GM12878 (cell line): Measurements from ENCODE around the gene CHD1L. TPM values are rescaled to one million over a fixed set of nuclear protein-coding genes. Genes with fewer than 3 reads are reported as not detected.

ENCODE experiments used
- ATAC-seq: fragments of 200-7000 bp; cut with Tn5 transposase; 3 replicates; pipeline ENCODE4 v1.9.1; 2020; ENCODE audit warnings: mild to moderate bottlenecking, moderate library complexity
- BruUV-seq: library from RNA; stranded (reverse); fragments of 400-500 nt; replicated peaks from 2 replicates; lab custom pipeline; 2021; lab: Mats Ljungman, UMichigan
- CTCF ChIA-PET: fragments of 300-600 bp; sonication (Branson Sonifier 250); formaldehyde crosslinking; extraction: SDS; loops from one replicate; lab custom pipeline; 2021; ENCODE audit warnings: inconsistent platforms; lab: Yijun Ruan, JAX
- POLR2A ChIA-PET: fragments of 350-600 bp; formaldehyde crosslinking; extraction: SDS; loops from one replicate; lab custom pipeline; 2021; ENCODE audit warnings: inconsistent platforms; lab: Charles Lee
- RAD21 ChIA-PET: fragments of 300-600 bp; sonication (Branson Sonifier 250); formaldehyde crosslinking; loops from one replicate; lab custom pipeline; 2023; ENCODE audit warnings: antibody characterized with exemption; ENCODE audit not compliant: unreplicated experiment; lab: Charles Lee
- SMC1A ChIA-PET: fragments of 300-600 bp; sonication (Branson Sonifier 250); formaldehyde crosslinking; loops from one replicate; lab custom pipeline; 2023; ENCODE audit not compliant: unreplicated experiment, uncharacterized antibody; lab: Charles Lee
- DNase-seq: peaks from one replicate; pipeline ENCODE4 v3.0.0-alpha.2; 2011; ENCODE audit warnings: low read depth, low spot score
- FAIRE-seq: peaks from 3 replicates; lab custom pipeline; 2011; peaks lifted over from hg19 to GRCh38; lab: Jason Lieb, UNC
- H2AFZ ChIP-seq: 2 replicates; pipeline ENCODE4 v1.6.0; 2011; ENCODE audit warnings: low read depth, low read length, control low read depth; ENCODE audit not compliant: control insufficient read depth
- H3K27ac ChIP-seq: 2 replicates; pipeline ENCODE4 v1.5.1; 2011; ENCODE audit warnings: control low read depth; ENCODE audit not compliant: control insufficient read depth, insufficient read depth
- H3K27me3 ChIP-seq, 2 experiments: replicated peaks in 1 of 2; 2 replicates each; pipeline versions ENCODE4 v1.6.0 to v1.6.1; 2011; ENCODE audit warnings: low read length in 1 of 2; ENCODE audit not compliant: control insufficient read depth in 2 of 2, insufficient read depth in 2 of 2
- H3K36me3 ChIP-seq, 2 experiments: 2 replicates each; pipeline ENCODE4 v1.5.1; 2011; ENCODE audit warnings: low read length in 1 of 2; ENCODE audit not compliant: control insufficient read depth in 2 of 2, insufficient read depth in 2 of 2
- H3K4me1 ChIP-seq: 2 replicates; pipeline ENCODE4 v1.6.1; 2011; ENCODE audit warnings: mild to moderate bottlenecking, low read length, moderate library complexity, mixed read lengths; ENCODE audit not compliant: control insufficient read depth, insufficient read depth
- H3K4me2 ChIP-seq: 2 replicates; pipeline ENCODE4 v1.6.0; 2011; ENCODE audit warnings: control low read depth; ENCODE audit not compliant: control insufficient read depth, insufficient read depth
- H3K4me3 ChIP-seq: fragments of 200-600 bp; sonication (generic); 2 replicates; pipeline ENCODE4 v1.5.1; 2016
- H3K79me2 ChIP-seq: 2 replicates; pipeline ENCODE4 v1.6.0; 2011; ENCODE audit warnings: low read length; ENCODE audit not compliant: control insufficient read depth, insufficient read depth
- H3K9ac ChIP-seq: 2 replicates; pipeline ENCODE4 v1.8.0; 2011; ENCODE audit warnings: low read length, control low read depth, mixed read lengths; ENCODE audit not compliant: control insufficient read depth, insufficient read depth
- H3K9me3 ChIP-seq: replicated peaks from 3 replicates; pipeline ENCODE4 v1.5.1; 2011; ENCODE audit warnings: mild to moderate bottlenecking, low read length; ENCODE audit not compliant: control insufficient read depth, insufficient read depth
- H4K20me1 ChIP-seq: 2 replicates; pipeline ENCODE4 v1.6.0; 2011; ENCODE audit not compliant: control insufficient read depth, insufficient read depth
- CTCF ChIP-seq, 3 experiments: IDR thresholded peaks in 2 of 3; conservative IDR thresholded peaks in 1 of 3; 2 replicates each; pipeline ENCODE4 v1.5.1; 2011; ENCODE audit warnings: low read depth in 3 of 3, low read length in 3 of 3, mild to moderate bottlenecking in 3 of 3, control low read depth in 2 of 3, moderate library complexity in 2 of 3, inconsistent platforms in 1 of 3, mixed read lengths in 1 of 3; ENCODE audit not compliant: control insufficient read depth in 2 of 3, insufficient read depth in 1 of 3; ENCODE audit errors: extremely low read depth in 1 of 3
- IKZF2 ChIP-seq, 2 experiments: fragments of 450-650 bp; IDR thresholded peaks; 2 replicates each; pipeline ENCODE4 v1.6.1; 2017; ENCODE audit warnings: mild to moderate bottlenecking in 2 of 2, moderate library complexity in 2 of 2
- SRF ChIP-seq, 2 experiments: IDR thresholded peaks; 2 replicates each; pipeline ENCODE4 v1.6.1; 2011; ENCODE audit warnings: low read depth in 2 of 2, low read length in 2 of 2, mild to moderate bottlenecking in 1 of 2, moderate library complexity in 1 of 2
- TBL1XR1 ChIP-seq: IDR thresholded peaks from 2 replicates; pipeline ENCODE4 v1.6.1; 2012; ENCODE audit warnings: low read depth, low read length, improper control_type of control experiment
- ZNF207 ChIP-seq: fragments of 450-650 bp; IDR thresholded peaks from 2 replicates; pipeline ENCODE4 v1.6.1; 2014; ENCODE audit warnings: antibody characterized with exemption, mild to moderate bottlenecking, borderline replicate concordance
- WGBS: methylation state at CpG from one replicate; pipeline ENCODE4 v1.1.6; 2016; ENCODE audit warnings: low lambda C conversion rate; ENCODE audit not compliant: insufficient replicate concordance, insufficient coverage; ENCODE audit errors: missing lambda C conversion rate; 5-methylcytosine and 5-hydroxymethylcytosine counted together
- in situ Hi-C: fragments of 300-500 bp; cut with MboI; formaldehyde crosslinking; loops from 9 replicates; pipeline ENCODE4 v1.14.3; 2018; ENCODE audit warnings: mixed read lengths
- intact Hi-C: fragments of 100-400 bp; cut with micrococcal nuclease; formaldehyde crosslinking; loops from one replicate; pipeline ENCODE4 v1.14.2; 2022; ENCODE audit not compliant: unreplicated experiment
- polyA plus RNA-seq, 11 experiments: library from polyadenylated mRNA; depleted of rRNA in 4 of 11; unstranded in 6 of 11; stranded (reverse) in 5 of 11; fragments of >200 nt; fragmentation: Nextera tagmentation in 4 of 11; fragmentation: Illumina TruSeq in 1 of 11; extraction: Ambion mirVana in 4 of 11; extraction: Trizol in 1 of 11; gene quantifications; 1 replicate in 1 of 11; 2 replicates in 10 of 11; pipeline versions ENCODE4 v1.2.1 to v1.2.3, GENCODE V29; 2011 to 2016; ENCODE audit warnings: inconsistent platforms in 2 of 11, missing spikeins in 2 of 11, low read depth in 1 of 11
- total RNA-seq, 4 experiments: library from RNA; depleted of rRNA in 3 of 4; stranded (reverse); fragments of >200 nt in 3 of 4; fragmentation: Illumina TruSeq in 1 of 4; extraction: Trizol in 1 of 4; gene quantifications; 2 replicates each; pipeline versions ENCODE4 v1.2.1 to v1.2.3, GENCODE V29; 2013 to 2021

CHD1L gene
- total and polyA plus RNA-seq, 10 of the 15 experiments (the other 5 are each of a cell fraction or from before 2014, with no cell fraction given), result 21.2 to 54.2 (median 44.5) TPM

GRCh38 chr1:147336291-147336690 lies 93.8 kb downstream of the CHD1L start:
- BruUV-seq, result no TSS peak
- no peak for DNase-seq
- H3K79me2 ChIP-seq, result no peaks in the 10 kb centered on the region
- H3K4me3 ChIP-seq, result no peak overlapping the region
- 0% methylated on average over 2 of the region's 2 CpGs for WGBS
- no peak overlapping the region for H3K4me2 ChIP-seq
- no peaks in the 10 kb centered on the region for H4K20me1 ChIP-seq
- ChIA-PET CTCF (no interaction called here), SMC1A (no interaction called here), POLR2A (no interaction called here), RAD21 (interaction anchor here (1.1 kb wide), 1 partner anchor 54 kb away, joined by 3 read pairs; no protein-coding TSS in a partner anchor)
- H3K27me3 ChIP-seq, result no peaks in the 10 kb centered on the region
- TF ChIP-seq SRF (IDR thresholded peaks at IDR 0.05; ENCODE audit: low read depth in 2 of 2, low read length in 2 of 2), result no peak
- TF ChIP-seq CTCF (IDR thresholded peaks at IDR 0.05 in 2 of 3, conservative IDR thresholded peaks at IDR 0.05 in 1 of 3; ENCODE audit: control insufficient read depth in 2 of 3, extremely low read depth in 1 of 3, insufficient read depth in 1 of 3, low read depth in 3 of 3, low read length in 3 of 3), result no peak
- no peak for TF ChIP-seq IKZF2 (IDR thresholded peaks at IDR 0.05)
- TF ChIP-seq TBL1XR1, result no peak
- no peak for TF ChIP-seq ZNF207
- H3K36me3 ChIP-seq, result no peaks in the 10 kb centered on the region
- H2AFZ ChIP-seq, result no peak overlapping the region
- H3K27ac ChIP-seq, result no peak overlapping the region
- intact Hi-C loops, result no loop called here
- H3K9ac ChIP-seq, result no peak overlapping the region
- H3K4me1 ChIP-seq, result no peaks in the 10 kb centered on the region
- FAIRE-seq, result no peak
- in situ Hi-C loops, result no loop called here
- ATAC-seq, result no peak
- no peaks in the 10 kb centered on the region for H3K9me3 ChIP-seq
